HepG2 (cell line): ENCODE results near the gene APRT. TPM values are rescaled to one million over a fixed set of nuclear protein-coding genes. Genes with fewer than 3 reads are reported as not detected.

Experiments used
- HOXA9 ChIP-seq: sonication (generic); formaldehyde crosslinking; IDR thresholded peaks from 2 replicates; pipeline ENCODE4 v1.8.1; 2022; ENCODE audit warnings: missing genetic modification reagents, mild to moderate bottlenecking, moderate library complexity, borderline replicate concordance
- KDM4B ChIP-seq: sonication (generic); formaldehyde crosslinking; IDR thresholded peaks from 2 replicates; pipeline ENCODE4 v1.4.0; 2020; ENCODE audit warnings: missing genetic modification reagents
- MAZ ChIP-seq, 2 experiments: sonication (generic) in 1 of 2; formaldehyde crosslinking in 1 of 2; IDR thresholded peaks; 2 replicates each; pipeline versions ENCODE4 v1.5.0 to v1.6.1; 2012 to 2020; ENCODE audit warnings: low read depth in 2 of 2, mild to moderate bottlenecking in 2 of 2, borderline replicate concordance in 1 of 2, improper control_type of control experiment in 1 of 2, low read length in 1 of 2, missing genetic modification reagents in 1 of 2, moderate library complexity in 1 of 2
- NCOA1 ChIP-seq: sonication (generic); formaldehyde crosslinking; IDR thresholded peaks from 2 replicates; pipeline ENCODE4 v1.9.0; 2021; ENCODE audit warnings: missing genetic modification reagents
- SALL1 ChIP-seq: sonication (generic); formaldehyde crosslinking; IDR thresholded peaks from 2 replicates; pipeline ENCODE4 v1.8.0; 2022; ENCODE audit warnings: mild to moderate bottlenecking, missing genetic modification reagents
- ZBED4 ChIP-seq: sonication (generic); formaldehyde crosslinking; IDR thresholded peaks from 2 replicates; pipeline ENCODE4 v1.4.0; 2020; ENCODE audit warnings: missing genetic modification reagents, borderline replicate concordance
- ZC3H13 ChIP-seq: sonication (generic); formaldehyde crosslinking; IDR thresholded peaks from 2 replicates; pipeline ENCODE4 v1.8.1; 2023; ENCODE audit warnings: mild to moderate bottlenecking, missing genetic modification reagents, moderate library complexity
- polyA plus RNA-seq, 8 experiments: library from polyadenylated mRNA; depleted of rRNA in 3 of 8; stranded (reverse) in 7 of 8; unstranded in 1 of 8; fragments of >200 nt; fragmentation: Illumina TruSeq in 4 of 8; extraction: Trizol in 4 of 8; gene quantifications; 2 replicates each; pipeline versions ENCODE4 v1.2.1 to v1.2.3, GENCODE V29; 2011 to 2016; ENCODE audit warnings: low read depth in 4 of 8, missing spikeins in 1 of 8, mixed read lengths in 1 of 8; ENCODE audit not compliant: insufficient read depth in 1 of 8
- total RNA-seq, 5 experiments: library from RNA; depleted of rRNA; stranded (reverse); fragments of >200 nt; fragmentation: Illumina TruSeq; extraction: Trizol; gene quantifications; 2 replicates each; pipeline ENCODE4 v1.2.3, GENCODE V29; 2016; ENCODE audit warnings: low read depth in 1 of 5
- TF ChIP-seq, protein P1 (sequence below): sonication (generic); formaldehyde crosslinking; IDR thresholded peaks from 2 replicates; pipeline ENCODE4 v1.8.1; 2023; ENCODE audit warnings: mild to moderate bottlenecking, missing genetic modification reagents
- TF ChIP-seq, protein P2 (sequence below): sonication (generic); formaldehyde crosslinking; IDR thresholded peaks from 2 replicates; pipeline ENCODE4 v1.4.0; 2020; ENCODE audit warnings: missing genetic modification reagents
- TF ChIP-seq, protein P3 (sequence below): IDR thresholded peaks from 2 replicates; pipeline ENCODE4 v1.6.1; 2016; ENCODE audit warnings: low read depth, missing genetic modification reagents, missing compliant biosample characterization

The APRT gene
- total and polyA plus RNA-seq, 2 of the 13 experiments (the other 11 are each of a cell fraction or from before 2014, with no cell fraction given), result 155 to 242 TPM

GRCh38 chr16:88785106-88785924, 26.4 kb downstream of the APRT start, which contains the start of gene PIEZO1 (continued):
- no peak; the same call in 1 of the 2 replicates for TF ChIP-seq ZC3H13
- TF ChIP-seq, protein P1, sequence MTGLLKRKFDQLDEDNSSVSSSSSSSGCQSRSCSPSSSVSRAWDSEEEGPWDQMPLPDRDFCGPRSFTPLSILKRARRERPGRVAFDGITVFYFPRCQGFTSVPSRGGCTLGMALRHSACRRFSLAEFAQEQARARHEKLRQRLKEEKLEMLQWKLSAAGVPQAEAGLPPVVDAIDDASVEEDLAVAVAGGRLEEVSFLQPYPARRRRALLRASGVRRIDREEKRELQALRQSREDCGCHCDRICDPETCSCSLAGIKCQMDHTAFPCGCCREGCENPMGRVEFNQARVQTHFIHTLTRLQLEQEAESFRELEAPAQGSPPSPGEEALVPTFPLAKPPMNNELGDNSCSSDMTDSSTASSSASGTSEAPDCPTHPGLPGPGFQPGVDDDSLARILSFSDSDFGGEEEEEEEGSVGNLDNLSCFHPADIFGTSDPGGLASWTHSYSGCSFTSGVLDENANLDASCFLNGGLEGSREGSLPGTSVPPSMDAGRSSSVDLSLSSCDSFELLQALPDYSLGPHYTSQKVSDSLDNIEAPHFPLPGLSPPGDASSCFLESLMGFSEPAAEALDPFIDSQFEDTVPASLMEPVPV, result peak; percentile 36; the same call in 1 of the 2 replicates
- TF ChIP-seq, protein P2, sequence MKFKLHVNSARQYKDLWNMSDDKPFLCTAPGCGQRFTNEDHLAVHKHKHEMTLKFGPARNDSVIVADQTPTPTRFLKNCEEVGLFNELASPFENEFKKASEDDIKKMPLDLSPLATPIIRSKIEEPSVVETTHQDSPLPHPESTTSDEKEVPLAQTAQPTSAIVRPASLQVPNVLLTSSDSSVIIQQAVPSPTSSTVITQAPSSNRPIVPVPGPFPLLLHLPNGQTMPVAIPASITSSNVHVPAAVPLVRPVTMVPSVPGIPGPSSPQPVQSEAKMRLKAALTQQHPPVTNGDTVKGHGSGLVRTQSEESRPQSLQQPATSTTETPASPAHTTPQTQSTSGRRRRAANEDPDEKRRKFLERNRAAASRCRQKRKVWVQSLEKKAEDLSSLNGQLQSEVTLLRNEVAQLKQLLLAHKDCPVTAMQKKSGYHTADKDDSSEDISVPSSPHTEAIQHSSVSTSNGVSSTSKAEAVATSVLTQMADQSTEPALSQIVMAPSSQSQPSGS (CRISPR knock-in tag), result peak; percentile 25; the same call in 1 of the 2 replicates
- TF ChIP-seq MAZ (IDR thresholded peaks at IDR 0.05; ENCODE audit: borderline replicate concordance, low read depth, low read length), result no peak
- peak; percentile 81 for TF ChIP-seq MAZ (CRISPR knock-in tag; IDR thresholded peaks at IDR 0.05; ENCODE audit: low read depth)
- TF ChIP-seq ZBED4 (CRISPR knock-in tag), result peak; percentile 63
- TF ChIP-seq HOXA9 (CRISPR knock-in tag), result peak; percentile 85; the same call in 1 of the 2 replicates
- TF ChIP-seq SALL1 (CRISPR knock-in tag), result peak; percentile 92
- no peak; the same call in 1 of the 2 replicates for TF ChIP-seq KDM4B (CRISPR knock-in tag)
- no peak; the same call in 1 of the 2 replicates for TF ChIP-seq NCOA1 (CRISPR knock-in tag)
- TF ChIP-seq, protein P3, sequence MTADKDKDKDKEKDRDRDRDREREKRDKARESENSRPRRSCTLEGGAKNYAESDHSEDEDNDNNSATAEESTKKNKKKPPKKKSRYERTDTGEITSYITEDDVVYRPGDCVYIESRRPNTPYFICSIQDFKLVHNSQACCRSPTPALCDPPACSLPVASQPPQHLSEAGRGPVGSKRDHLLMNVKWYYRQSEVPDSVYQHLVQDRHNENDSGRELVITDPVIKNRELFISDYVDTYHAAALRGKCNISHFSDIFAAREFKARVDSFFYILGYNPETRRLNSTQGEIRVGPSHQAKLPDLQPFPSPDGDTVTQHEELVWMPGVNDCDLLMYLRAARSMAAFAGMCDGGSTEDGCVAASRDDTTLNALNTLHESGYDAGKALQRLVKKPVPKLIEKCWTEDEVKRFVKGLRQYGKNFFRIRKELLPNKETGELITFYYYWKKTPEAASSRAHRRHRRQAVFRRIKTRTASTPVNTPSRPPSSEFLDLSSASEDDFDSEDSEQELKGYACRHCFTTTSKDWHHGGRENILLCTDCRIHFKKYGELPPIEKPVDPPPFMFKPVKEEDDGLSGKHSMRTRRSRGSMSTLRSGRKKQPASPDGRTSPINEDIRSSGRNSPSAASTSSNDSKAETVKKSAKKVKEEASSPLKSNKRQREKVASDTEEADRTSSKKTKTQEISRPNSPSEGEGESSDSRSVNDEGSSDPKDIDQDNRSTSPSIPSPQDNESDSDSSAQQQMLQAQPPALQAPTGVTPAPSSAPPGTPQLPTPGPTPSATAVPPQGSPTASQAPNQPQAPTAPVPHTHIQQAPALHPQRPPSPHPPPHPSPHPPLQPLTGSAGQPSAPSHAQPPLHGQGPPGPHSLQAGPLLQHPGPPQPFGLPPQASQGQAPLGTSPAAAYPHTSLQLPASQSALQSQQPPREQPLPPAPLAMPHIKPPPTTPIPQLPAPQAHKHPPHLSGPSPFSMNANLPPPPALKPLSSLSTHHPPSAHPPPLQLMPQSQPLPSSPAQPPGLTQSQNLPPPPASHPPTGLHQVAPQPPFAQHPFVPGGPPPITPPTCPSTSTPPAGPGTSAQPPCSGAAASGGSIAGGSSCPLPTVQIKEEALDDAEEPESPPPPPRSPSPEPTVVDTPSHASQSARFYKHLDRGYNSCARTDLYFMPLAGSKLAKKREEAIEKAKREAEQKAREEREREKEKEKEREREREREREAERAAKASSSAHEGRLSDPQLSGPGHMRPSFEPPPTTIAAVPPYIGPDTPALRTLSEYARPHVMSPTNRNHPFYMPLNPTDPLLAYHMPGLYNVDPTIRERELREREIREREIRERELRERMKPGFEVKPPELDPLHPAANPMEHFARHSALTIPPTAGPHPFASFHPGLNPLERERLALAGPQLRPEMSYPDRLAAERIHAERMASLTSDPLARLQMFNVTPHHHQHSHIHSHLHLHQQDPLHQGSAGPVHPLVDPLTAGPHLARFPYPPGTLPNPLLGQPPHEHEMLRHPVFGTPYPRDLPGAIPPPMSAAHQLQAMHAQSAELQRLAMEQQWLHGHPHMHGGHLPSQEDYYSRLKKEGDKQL (CRISPR knock-in tag), result no peak
